HG02981 (cell line): ENCODE results near the gene TMPRSS2.

ENCODE experiments used
- ATAC-seq: cut with Tn5 transposase; IDR thresholded peaks from one replicate; pipeline ENCODE4 v1.9.1; 2021; ENCODE audit warnings: mild to moderate bottlenecking, moderate library complexity; ENCODE audit not compliant: unreplicated experiment

TMPRSS2 gene

GRCh38 chr21:41507521-41508414 is at the start of gene TMPRSS2:
Gene TMPRSS2 (minus strand): TSS chr21:41508158. CDS start chr21:41498133, 10,025 bp downstream.
- no peak for ATAC-seq

- ATAC-seq, result no peak
Measured at GRCh38 chr21:41555057-41555456, 47.1 kb upstream of the TMPRSS2 start.

GRCh38 chr21:41552254-41552653 is 44.3 kb upstream of the TMPRSS2 start:
- no peak for ATAC-seq

- ATAC-seq, result no peak
Measured at GRCh38 chr21:41548781-41549180, 40.8 kb upstream of the TMPRSS2 start.

- ATAC-seq, result no peak
Measured at GRCh38 chr21:41547111-41547510, 39.2 kb upstream of the TMPRSS2 start.

- ATAC-seq, result no peak
Measured at GRCh38 chr21:41545500-41546359, 37.8 kb upstream of the TMPRSS2 start.

GRCh38 chr21:41542727-41543126 is 34.8 kb upstream of the TMPRSS2 start:
- ATAC-seq, result no peak

GRCh38 chr21:41537356-41537755 is 29.4 kb upstream of the TMPRSS2 start:
- no peak for ATAC-seq

GRCh38 chr21:41536827-41537103 is 28.8 kb upstream of the TMPRSS2 start:
- no peak for ATAC-seq

- no peak for ATAC-seq
Measured at GRCh38 chr21:41536076-41536826, 28.3 kb upstream of the TMPRSS2 start.

- ATAC-seq, result no peak
Measured at GRCh38 chr21:41530366-41530765, 22.4 kb upstream of the TMPRSS2 start.

- no peak for ATAC-seq
Measured at GRCh38 chr21:41529769-41530168, 21.8 kb upstream of the TMPRSS2 start.

- ATAC-seq, result no peak
Measured at GRCh38 chr21:41526478-41527087, 18.6 kb upstream of the TMPRSS2 start.

- ATAC-seq, result no peak
Measured at GRCh38 chr21:41523175-41523574, 15.2 kb upstream of the TMPRSS2 start.

- no peak for ATAC-seq
Measured at GRCh38 chr21:41521489-41522027, 13.6 kb upstream of the TMPRSS2 start.

GRCh38 chr21:41520560-41521442 is 12.8 kb upstream of the TMPRSS2 start:
- no peak for ATAC-seq

GRCh38 chr21:41519806-41520559 is 12.0 kb upstream of the TMPRSS2 start:
- no peak for ATAC-seq

GRCh38 chr21:41518757-41519156 is 10.8 kb upstream of the TMPRSS2 start:
- ATAC-seq, result no peak

- no peak for ATAC-seq
Measured at GRCh38 chr21:41511858-41512257, 3.9 kb upstream of the TMPRSS2 start.
